IMR-90 (cell line): ENCODE data around the gene GUCY1B1. TPM values are rescaled to one million over a fixed set of nuclear protein-coding genes. Genes with fewer than 3 reads are reported as not detected.

ENCODE experiments used
- ATAC-seq: fragments of 200-7000 bp; cut with Tn5 transposase; 2 replicates; pipeline ENCODE4 v1.9.1; 2020; ENCODE audit warnings: low read depth, mild to moderate bottlenecking, moderate library complexity
- BruUV-seq: library from RNA; stranded (reverse); fragments of 400-500 nt; replicated peaks from 2 replicates; lab custom pipeline; 2021; lab: Mats Ljungman, UMichigan
- CTCF ChIA-PET: fragments of 300-600 bp; formaldehyde crosslinking; extraction: SDS; loops from one replicate; lab custom pipeline; 2021; ENCODE audit warnings: antibody characterized with exemption; lab: Yijun Ruan, JAX
- POLR2A ChIA-PET: fragments of 300-600 bp; sonication (Branson Sonifier 250); formaldehyde crosslinking; loops from one replicate; lab custom pipeline; 2022; ENCODE audit warnings: antibody characterized with exemption; ENCODE audit not compliant: unreplicated experiment; lab: Charles Lee
- DNase-seq: peaks from one replicate; pipeline ENCODE4 v3.0.0; 2013
- H2AFZ ChIP-seq: replicated peaks from 2 replicates; pipeline ENCODE3; 2013; ENCODE audit warnings: low read length, mild to moderate bottlenecking; ENCODE audit not compliant: poor library complexity
- H2AK5ac ChIP-seq: 2 replicates; pipeline ENCODE4 v1.6.1; 2013; ENCODE audit warnings: low read depth, low read length, inconsistent platforms
- H2AK9ac ChIP-seq: replicated peaks from 2 replicates; pipeline ENCODE3; 2013; ENCODE audit warnings: mild to moderate bottlenecking, low read depth, low read length, moderate library complexity; ENCODE audit not compliant: poor library complexity
- H2BK120ac ChIP-seq: 2 replicates; pipeline ENCODE4 v1.6.1; 2013; ENCODE audit warnings: low read depth, low read length, inconsistent platforms
- H2BK15ac ChIP-seq: 3 replicates; pipeline ENCODE4 v1.6.1; 2013; ENCODE audit warnings: low read depth, low read length, inconsistent platforms
- H2BK20ac ChIP-seq: 2 replicates; pipeline ENCODE4 v1.6.1; 2013; ENCODE audit warnings: low read depth, mild to moderate bottlenecking, inconsistent platforms, low read length, moderate library complexity
- H2BK5ac ChIP-seq: 2 replicates; pipeline ENCODE4 v1.6.1; 2013; ENCODE audit warnings: mild to moderate bottlenecking, low read depth, low read length, inconsistent platforms; ENCODE audit not compliant: poor library complexity, severe bottlenecking
- H3K14ac ChIP-seq: replicated peaks from 2 replicates; pipeline ENCODE4 v1.6.1; 2013; ENCODE audit warnings: low read depth, low read length, inconsistent platforms
- H3K18ac ChIP-seq: 2 replicates; pipeline ENCODE4 v1.6.1; 2013; ENCODE audit warnings: low read depth, low read length, control low read depth
- H3K23ac ChIP-seq: 2 replicates; pipeline ENCODE4 v1.6.1; 2013; ENCODE audit warnings: low read depth, low read length, inconsistent platforms
- H3K27ac ChIP-seq: 2 replicates; pipeline ENCODE4 v1.5.1; 2013; ENCODE audit warnings: mild to moderate bottlenecking, control low read depth, low read length; ENCODE audit not compliant: insufficient read depth
- H3K27me3 ChIP-seq: 2 replicates; pipeline ENCODE4 v1.6.1; 2013; ENCODE audit warnings: low read length; ENCODE audit not compliant: control insufficient read depth, insufficient read depth
- H3K36me3 ChIP-seq: 2 replicates; pipeline ENCODE4 v1.6.1; 2013; ENCODE audit warnings: low read length, mixed read lengths; ENCODE audit not compliant: control insufficient read depth, insufficient read depth
- H3K4ac ChIP-seq: 2 replicates; pipeline ENCODE4 v1.6.1; 2013; ENCODE audit warnings: low read depth, low read length, inconsistent platforms
- H3K4me1 ChIP-seq: 2 replicates; pipeline ENCODE4 v1.6.1; 2013; ENCODE audit warnings: low read length, mixed read lengths; ENCODE audit not compliant: control insufficient read depth, insufficient read depth
- H3K4me2 ChIP-seq: 2 replicates; pipeline ENCODE4 v1.6.1; 2013; ENCODE audit warnings: low read depth, mild to moderate bottlenecking, control low read depth, low read length, moderate library complexity
- H3K4me3 ChIP-seq: 2 replicates; pipeline ENCODE4 v1.5.1; 2013; ENCODE audit warnings: low read depth, mild to moderate bottlenecking, control low read depth, low read length, moderate library complexity; ENCODE audit not compliant: insufficient read depth
- H3K56ac ChIP-seq: 2 replicates; pipeline ENCODE4 v1.6.1; 2013; ENCODE audit warnings: low read length, inconsistent platforms; ENCODE audit not compliant: insufficient read depth; ENCODE audit errors: extremely low read depth
- H3K79me1 ChIP-seq, 2 experiments: 2 replicates each; pipeline ENCODE4 v1.6.1; 2013; ENCODE audit warnings: low read length in 2 of 2, inconsistent platforms in 1 of 2, low read depth in 1 of 2
- H3K9ac ChIP-seq: 2 replicates; pipeline ENCODE4 v1.6.1; 2013; ENCODE audit warnings: low read depth, low read length, control low read depth
- H3K9me1 ChIP-seq: 2 replicates; pipeline ENCODE4 v1.6.1; 2013; ENCODE audit warnings: low read length, inconsistent platforms; ENCODE audit not compliant: insufficient read depth
- H3K9me3 ChIP-seq: 2 replicates; pipeline ENCODE4 v1.6.1; 2013; ENCODE audit warnings: low read length; ENCODE audit not compliant: control insufficient read depth, insufficient read depth
- H4K20me1 ChIP-seq: 2 replicates; pipeline ENCODE4 v1.6.1; 2013; ENCODE audit warnings: low read length, inconsistent platforms; ENCODE audit not compliant: insufficient read depth
- H4K5ac ChIP-seq: 2 replicates; pipeline ENCODE4 v1.6.1; 2013; ENCODE audit warnings: mild to moderate bottlenecking, low read depth, low read length, control low read depth
- H4K8ac ChIP-seq, 2 experiments: 2 replicates each; pipeline ENCODE4 v1.6.1; 2013; ENCODE audit warnings: low read depth in 2 of 2, low read length in 2 of 2, control low read depth in 1 of 2, inconsistent platforms in 1 of 2
- H4K91ac ChIP-seq: 2 replicates; pipeline ENCODE4 v1.6.1; 2013; ENCODE audit warnings: low read depth, low read length, inconsistent platforms; ENCODE audit not compliant: insufficient read depth
- CEBPB ChIP-seq: IDR thresholded peaks from 2 replicates; pipeline ENCODE4 v1.6.1; 2012; ENCODE audit warnings: low read depth, low read length, improper control_type of control experiment
- CHD1 ChIP-seq: IDR thresholded peaks from 2 replicates; pipeline ENCODE4 v1.6.1; 2012; ENCODE audit warnings: low read depth, low read length, improper control_type of control experiment
- FOS ChIP-seq: fragments of 150-350 bp; IDR thresholded peaks from 2 replicates; pipeline ENCODE4 v1.6.1; 2016; ENCODE audit warnings: low read depth, low read length
- MAFK ChIP-seq: IDR thresholded peaks from 2 replicates; pipeline ENCODE4 v1.6.1; 2012; ENCODE audit warnings: low read depth, low read length, improper control_type of control experiment
- MXI1 ChIP-seq: IDR thresholded peaks from 2 replicates; pipeline ENCODE4 v1.6.1; 2012; ENCODE audit warnings: low read depth, mild to moderate bottlenecking, low read length, moderate library complexity, borderline replicate concordance
- NFE2L2 ChIP-seq: fragments of 150-350 bp; IDR thresholded peaks from 2 replicates; pipeline ENCODE4 v1.6.1; 2016; ENCODE audit warnings: low read depth, mild to moderate bottlenecking, low read length
- POLR2A ChIP-seq: IDR thresholded peaks from 2 replicates; pipeline ENCODE4 v1.6.1; 2012; ENCODE audit warnings: mild to moderate bottlenecking, low read depth, low read length
- RAD21 ChIP-seq: IDR thresholded peaks from 2 replicates; pipeline ENCODE4 v1.6.1; 2012; ENCODE audit warnings: low read length, improper control_type of control experiment
- RCOR1 ChIP-seq: IDR thresholded peaks from 2 replicates; pipeline ENCODE4 v1.6.1; 2012; ENCODE audit warnings: mild to moderate bottlenecking, low read length, improper control_type of control experiment; ENCODE audit not compliant: insufficient replicate concordance
- RFX5 ChIP-seq: IDR thresholded peaks from 2 replicates; pipeline ENCODE4 v1.8.0; 2012; ENCODE audit warnings: low read depth, mild to moderate bottlenecking, low read length, moderate library complexity
- WGBS, 2 experiments: methylation state at CpG; one replicate each; pipeline versions ENCODE4 v1.1.5 to v1.1.7; 2013; ENCODE audit warnings: missing lambda C conversion rate in 2 of 2; ENCODE audit not compliant: insufficient read length in 1 of 2; ENCODE audit errors: extremely low coverage in 2 of 2; 5-methylcytosine and 5-hydroxymethylcytosine counted together
- dilution Hi-C: fragments of 300-500 bp; cut with HindIII; formaldehyde crosslinking; loops from one replicate; pipeline ENCODE4 v1.14.3; 2018; ENCODE audit warnings: low sequenced_read_pairs; ENCODE audit not compliant: unreplicated experiment
- in situ Hi-C: fragments of 300-500 bp; cut with MboI; formaldehyde crosslinking; loops from 3 replicates; pipeline ENCODE4 v1.14.3; 2019; ENCODE audit warnings: low sequenced_read_pairs, inconsistent platforms, mixed read lengths
- intact Hi-C: fragments of 100-400 bp; cut with micrococcal nuclease; formaldehyde crosslinking; loops from 2 replicates; pipeline ENCODE4 v1.10.0; 2022
- polyA plus RNA-seq, 3 experiments: library from polyadenylated mRNA; depleted of rRNA; stranded (reverse); fragments of >200 nt; gene quantifications; 2 replicates each; pipeline ENCODE4 v1.2.3, GENCODE V29; 2012; ENCODE audit warnings: low replicate concordance in 1 of 3
- total RNA-seq: library from RNA; depleted of rRNA; stranded (reverse); fragments of >200 nt; gene quantifications from 2 replicates; pipeline ENCODE4 v1.2.3, GENCODE V29; 2012
- TF ChIP-seq, protein P1 (sequence below): fragments of 150-350 bp; IDR thresholded peaks from 2 replicates; pipeline ENCODE4 v1.6.1; 2016; ENCODE audit warnings: low read depth, mild to moderate bottlenecking, low read length, moderate library complexity, borderline replicate concordance
- TF ChIP-seq, protein P2 (sequence below): conservative IDR thresholded peaks from 2 replicates; pipeline ENCODE4 v1.5.1; 2012; ENCODE audit warnings: mild to moderate bottlenecking, low read depth, low read length, improper control_type of control experiment
- TF ChIP-seq, protein P3 (sequence below): fragments of 150-350 bp; IDR thresholded peaks from 2 replicates; pipeline ENCODE4 v1.6.1; 2017; ENCODE audit warnings: mild to moderate bottlenecking, antibody characterized with exemption, low read length, low read depth

Gene GUCY1B1
- total and polyA plus RNA-seq, 2 of the 4 experiments (the other 2 are of a cell fraction) = 2.9 to 3.8 TPM

DNA sequence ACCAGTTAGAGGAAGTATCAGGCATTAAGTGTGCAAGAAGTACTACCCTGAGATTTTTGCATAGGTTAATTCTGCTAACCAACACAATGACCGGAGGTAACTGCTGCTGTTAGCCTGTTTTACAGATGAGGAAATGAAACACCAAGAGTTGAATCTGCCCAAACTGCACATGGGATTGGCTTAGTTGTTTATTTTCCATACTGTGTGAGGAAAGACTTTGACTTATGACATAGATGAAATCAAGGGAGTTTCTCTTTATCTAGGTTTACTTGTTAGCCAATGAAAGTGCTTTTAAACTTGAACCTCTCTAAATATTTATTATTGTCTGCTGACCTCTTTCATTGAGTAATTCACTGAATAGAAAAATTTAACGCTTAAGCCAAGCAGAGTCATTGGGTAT, 10.3 kb downstream of the GUCY1B1 start:
- Histone ChIP-seq H3K27me3 (no peaks in the 10 kb centered on the region), H3K4ac (no peak overlapping the region), H4K91ac (no peak overlapping the region), H3K23ac (no peak overlapping the region), H2AK9ac (no peak overlapping the region), H3K4me1 (peaks cover 3% of the 10 kb centered on the region), H3K18ac (no peak overlapping the region), H2BK20ac (no peak overlapping the region), H4K20me1 (no peaks in the 10 kb centered on the region), H3K14ac (no peak overlapping the region), H3K9ac (no peak overlapping the region), H4K5ac (no peak overlapping the region), H2BK15ac (no peak overlapping the region), H3K4me2 (no peak overlapping the region), H2AFZ (no peak overlapping the region), H3K27ac (no peak overlapping the region), H3K9me3 (no peaks in the 10 kb centered on the region), H3K79me1 (no peaks in the 10 kb centered on the region), H2AK5ac (no peak overlapping the region), H3K4me3 (no peak overlapping the region), H2BK5ac (no peak overlapping the region), H3K36me3 (no peaks in the 10 kb centered on the region; the same call in 1 of the 2 replicates), H4K8ac (no peak overlapping the region), H3K9me1 (no peaks in the 10 kb centered on the region), H3K56ac (no peak overlapping the region), H2BK120ac (no peak overlapping the region)
- dilution Hi-C loops = no loop called here
- in situ Hi-C loops = no loop called here
- CTCF ChIA-PET = no interaction called here
- POLR2A ChIA-PET = no interaction called here
- no CpG with 5 or more reads among the region's 2 CpGs for WGBS, 2 experiments
- no TSS peak for BruUV-seq
- intact Hi-C loops = loop anchor here (5.0 kb wide), 1 partner anchor 102 kb away; the partner anchor contains the start of gene GUCY1A1
- peak; percentile 90 for ATAC-seq
- DNase-seq = peak; percentile 73
- TF ChIP-seq CEBPB = no peak
- TF ChIP-seq MAFK = no peak
- TF ChIP-seq RFX5 = no peak
- TF ChIP-seq, protein P1, sequence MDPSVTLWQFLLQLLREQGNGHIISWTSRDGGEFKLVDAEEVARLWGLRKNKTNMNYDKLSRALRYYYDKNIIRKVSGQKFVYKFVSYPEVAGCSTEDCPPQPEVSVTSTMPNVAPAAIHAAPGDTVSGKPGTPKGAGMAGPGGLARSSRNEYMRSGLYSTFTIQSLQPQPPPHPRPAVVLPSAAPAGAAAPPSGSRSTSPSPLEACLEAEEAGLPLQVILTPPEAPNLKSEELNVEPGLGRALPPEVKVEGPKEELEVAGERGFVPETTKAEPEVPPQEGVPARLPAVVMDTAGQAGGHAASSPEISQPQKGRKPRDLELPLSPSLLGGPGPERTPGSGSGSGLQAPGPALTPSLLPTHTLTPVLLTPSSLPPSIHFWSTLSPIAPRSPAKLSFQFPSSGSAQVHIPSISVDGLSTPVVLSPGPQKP = no peak
- TF ChIP-seq CHD1 = no peak
- TF ChIP-seq POLR2A = no peak
- TF ChIP-seq, protein P2, sequence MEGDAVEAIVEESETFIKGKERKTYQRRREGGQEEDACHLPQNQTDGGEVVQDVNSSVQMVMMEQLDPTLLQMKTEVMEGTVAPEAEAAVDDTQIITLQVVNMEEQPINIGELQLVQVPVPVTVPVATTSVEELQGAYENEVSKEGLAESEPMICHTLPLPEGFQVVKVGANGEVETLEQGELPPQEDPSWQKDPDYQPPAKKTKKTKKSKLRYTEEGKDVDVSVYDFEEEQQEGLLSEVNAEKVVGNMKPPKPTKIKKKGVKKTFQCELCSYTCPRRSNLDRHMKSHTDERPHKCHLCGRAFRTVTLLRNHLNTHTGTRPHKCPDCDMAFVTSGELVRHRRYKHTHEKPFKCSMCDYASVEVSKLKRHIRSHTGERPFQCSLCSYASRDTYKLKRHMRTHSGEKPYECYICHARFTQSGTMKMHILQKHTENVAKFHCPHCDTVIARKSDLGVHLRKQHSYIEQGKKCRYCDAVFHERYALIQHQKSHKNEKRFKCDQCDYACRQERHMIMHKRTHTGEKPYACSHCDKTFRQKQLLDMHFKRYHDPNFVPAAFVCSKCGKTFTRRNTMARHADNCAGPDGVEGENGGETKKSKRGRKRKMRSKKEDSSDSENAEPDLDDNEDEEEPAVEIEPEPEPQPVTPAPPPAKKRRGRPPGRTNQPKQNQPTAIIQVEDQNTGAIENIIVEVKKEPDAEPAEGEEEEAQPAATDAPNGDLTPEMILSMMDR = no peak
- no peak for TF ChIP-seq RAD21
- TF ChIP-seq MXI1 = no peak
- no peak for TF ChIP-seq RCOR1
- no peak for TF ChIP-seq NFE2L2
- TF ChIP-seq, protein P3, sequence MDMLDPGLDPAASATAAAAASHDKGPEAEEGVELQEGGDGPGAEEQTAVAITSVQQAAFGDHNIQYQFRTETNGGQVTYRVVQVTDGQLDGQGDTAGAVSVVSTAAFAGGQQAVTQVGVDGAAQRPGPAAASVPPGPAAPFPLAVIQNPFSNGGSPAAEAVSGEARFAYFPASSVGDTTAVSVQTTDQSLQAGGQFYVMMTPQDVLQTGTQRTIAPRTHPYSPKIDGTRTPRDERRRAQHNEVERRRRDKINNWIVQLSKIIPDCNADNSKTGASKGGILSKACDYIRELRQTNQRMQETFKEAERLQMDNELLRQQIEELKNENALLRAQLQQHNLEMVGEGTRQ = no peak
- no peak for TF ChIP-seq FOS
